ENCODE data around the gene PRR12. TPM values are rescaled to one million over a fixed set of nuclear protein-coding genes. Genes with fewer than 3 reads are reported as not detected.

Gene PRR12
- total and polyA plus RNA-seq, 8 donors = 21.4 to 33.7 (median 26.6) TPM

DNA sequence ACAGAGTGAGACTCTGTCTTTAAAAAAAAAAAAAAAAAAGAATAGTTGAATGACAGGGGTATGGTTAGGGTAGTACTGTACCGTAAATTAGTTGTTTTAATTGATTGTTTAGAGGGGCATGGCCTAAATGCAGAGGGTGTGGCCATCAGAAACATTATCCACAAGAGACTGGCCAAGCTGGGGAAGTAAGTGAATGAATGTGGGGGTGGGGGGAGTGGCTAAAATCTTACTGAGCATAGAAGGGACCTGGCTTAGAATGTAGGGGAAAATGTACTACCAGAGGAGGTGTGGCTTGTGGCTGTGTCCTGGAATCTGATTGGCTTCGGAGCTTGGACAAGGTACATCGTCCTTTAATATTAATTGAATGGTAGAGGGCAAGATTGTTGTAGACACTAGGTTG is 78.5 kb downstream of the PRR12 start:
- peaks cover 6 to 27% of the 10 kb centered on the region in 2 donors for H3K4me1 ChIP-seq
- no peak overlapping the region for H3K4me3 ChIP-seq
- TF ChIP-seq CTCF (IDR thresholded peaks at IDR 0.05) = no peak
- peaks cover 0 to 10% of the 10 kb centered on the region in 2 donors for H3K36me3 ChIP-seq
- H3K27me3 ChIP-seq = no peaks in the 10 kb centered on the region
- DNase-seq (no peak), ATAC-seq (no peak)
- no peaks in the 10 kb centered on the region for H3K9me3 ChIP-seq
- no peak overlapping the region for H3K27ac ChIP-seq
- intact Hi-C loops (cut with DNase I) = no loop called here

DNA sequence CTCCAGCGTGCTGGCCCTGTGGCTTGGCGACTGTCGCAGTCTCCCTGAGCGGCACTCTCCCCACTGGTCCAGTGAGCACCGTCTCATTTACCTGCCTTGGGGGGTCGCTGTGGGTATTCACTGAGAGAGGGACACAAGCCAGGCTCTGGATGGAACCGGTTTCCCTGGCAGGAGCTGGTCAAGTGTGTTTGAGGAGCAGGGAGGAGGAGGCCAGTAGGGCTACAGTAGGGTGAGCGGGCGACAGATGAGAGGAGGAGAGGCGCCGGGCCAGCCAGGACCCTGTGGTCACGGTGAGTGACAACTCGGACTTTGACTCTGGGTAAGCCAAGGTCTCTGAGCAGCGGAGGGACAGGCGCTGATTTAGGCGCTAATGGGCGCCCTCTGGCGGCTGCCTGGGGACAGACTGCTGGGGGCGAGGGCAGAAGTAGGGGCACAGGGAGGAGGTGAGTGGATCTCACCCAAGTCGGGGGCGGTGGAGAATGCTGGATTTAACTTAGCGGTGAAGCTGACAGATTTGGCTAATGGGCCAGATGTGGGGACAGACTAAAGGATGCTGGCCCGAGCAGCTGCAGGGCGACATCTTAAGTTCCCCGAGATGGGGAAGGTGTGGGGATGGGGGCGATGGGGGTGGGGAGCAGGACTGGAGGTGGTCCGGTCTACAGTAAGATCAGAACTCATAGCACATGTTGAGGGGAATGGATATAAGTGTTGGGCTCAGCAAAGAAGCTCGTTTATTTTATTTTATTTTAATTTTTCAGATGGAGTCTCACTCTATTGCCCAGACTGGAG is 81.3 kb downstream of the PRR12 start:
- H3K27me3 ChIP-seq = no peaks in the 10 kb centered on the region
- H3K36me3 ChIP-seq = peaks cover 0 to 10% of the 10 kb centered on the region in 2 donors
- peak; percentile 88 to 90 for TF ChIP-seq CTCF (IDR thresholded peaks at IDR 0.05)
- H3K4me1 ChIP-seq = peaks cover 6 to 18% of the 10 kb centered on the region in 2 donors
- intact Hi-C loops (cut with DNase I) = no loop called here
- H3K27ac ChIP-seq = peak overlapping the region in 1 of 2 donors; percentile 51
- ATAC-seq (peak; percentile 16), DNase-seq (peak in 3 of 4 donors; percentile 72 to 96 (median 80))
- H3K4me3 ChIP-seq = no peak overlapping the region
- H3K9me3 ChIP-seq = no peaks in the 10 kb centered on the region

Other genes with a start within 250 kb of the PRR12 start
- gene TEAD2, start 228.8 kb upstream of the PRR12 start, total RNA-seq = 10 to 100 TPM; 36.3 to 50.5 TPM
- 100 to 1,000 TPM; 108 to 136 (median 123) TPM for gene TEAD2, start 228.8 kb upstream of the PRR12 start, polyA plus RNA-seq (ENCODE audit: insufficient read length in 6 of 6)
- gene DKKL1, start 227.3 kb upstream of the PRR12 start, total RNA-seq = 1 to 10 TPM in 1 of 2 donors, not detected in 1; 1.0 TPM
- 1 to 10 TPM; 3.4 to 5.5 (median 4.6) TPM for gene DKKL1, start 227.3 kb upstream of the PRR12 start, polyA plus RNA-seq (ENCODE audit: insufficient read length in 6 of 6)
- gene KASH5, start 202.9 kb upstream of the PRR12 start, total RNA-seq = 1 to 10 TPM in 1 of 2 donors, under 1 TPM in 1; 0.84 to 3.6 TPM
- gene KASH5, start 202.9 kb upstream of the PRR12 start, polyA plus RNA-seq (ENCODE audit: insufficient read length in 6 of 6) = not detected
- not detected for gene PTH2, start 167.7 kb upstream of the PRR12 start, total RNA-seq
- gene PTH2, start 167.7 kb upstream of the PRR12 start, polyA plus RNA-seq (ENCODE audit: insufficient read length in 6 of 6) = not detected
- gene GFY, start 165.8 kb upstream of the PRR12 start, total RNA-seq = not detected
- not detected for gene GFY, start 165.8 kb upstream of the PRR12 start, polyA plus RNA-seq (ENCODE audit: insufficient read length in 6 of 6)
- gene SLC17A7, start 149.7 kb upstream of the PRR12 start, total RNA-seq = under 1 TPM; 0.29 to 0.34 TPM
- under 1 TPM; 0.21 to 0.70 (median 0.36) TPM for gene SLC17A7, start 149.7 kb upstream of the PRR12 start, polyA plus RNA-seq (ENCODE audit: insufficient read length in 6 of 6)
- 10 to 100 TPM; 54.4 to 78.5 TPM for gene PIH1D1, start 139.4 kb upstream of the PRR12 start, total RNA-seq
- 10 to 100 TPM; 73.6 to 93.2 (median 79.6) TPM for gene PIH1D1, start 139.4 kb upstream of the PRR12 start, polyA plus RNA-seq (ENCODE audit: insufficient read length in 6 of 6)
- 10 to 100 TPM; 29.3 to 54.2 TPM for gene ALDH16A1, start 138.0 kb upstream of the PRR12 start, total RNA-seq
- gene ALDH16A1, start 138.0 kb upstream of the PRR12 start, polyA plus RNA-seq (ENCODE audit: insufficient read length in 6 of 6) = 10 to 100 TPM; 12.6 to 18.3 (median 16.5) TPM
- 10 to 100 TPM in 1 of 2 donors, 1 to 10 TPM in 1; 6.8 to 10.1 TPM for gene FLT3LG, start 117.0 kb upstream of the PRR12 start, total RNA-seq
- gene FLT3LG, start 117.0 kb upstream of the PRR12 start, polyA plus RNA-seq (ENCODE audit: insufficient read length in 6 of 6) = 1 to 10 TPM; 6.7 to 9.7 (median 7.4) TPM
- 1,000 to 10,000 TPM; 1,924 to 2,053 TPM for gene RPL13A, start 103.6 kb upstream of the PRR12 start, total RNA-seq
- 1,000 to 10,000 TPM; 3,217 to 4,076 (median 3,655) TPM for gene RPL13A, start 103.6 kb upstream of the PRR12 start, polyA plus RNA-seq (ENCODE audit: insufficient read length in 6 of 6)
- gene RPS11, start 94.7 kb upstream of the PRR12 start, total RNA-seq = 1,000 to 10,000 TPM; 1,463 to 1,657 TPM
- gene RPS11, start 94.7 kb upstream of the PRR12 start, polyA plus RNA-seq (ENCODE audit: insufficient read length in 6 of 6) = 1,000 to 10,000 TPM; 3,128 to 3,903 (median 3,649) TPM
- gene FCGRT, start 78.5 kb upstream of the PRR12 start, total RNA-seq = 100 to 1,000 TPM; 283 to 288 TPM
- 100 to 1,000 TPM; 287 to 382 (median 307) TPM for gene FCGRT, start 78.5 kb upstream of the PRR12 start, polyA plus RNA-seq (ENCODE audit: insufficient read length in 6 of 6)
- 10 to 100 TPM; 55.4 to 65.3 TPM for gene RCN3, start 63.2 kb upstream of the PRR12 start, total RNA-seq
- gene RCN3, start 63.2 kb upstream of the PRR12 start, polyA plus RNA-seq (ENCODE audit: insufficient read length in 6 of 6) = 10 to 100 TPM; 17.1 to 42.5 (median 22.4) TPM
- 10 to 100 TPM; 40.8 to 45.0 TPM for gene NOSIP, start 10.6 kb upstream of the PRR12 start, total RNA-seq
- gene NOSIP, start 10.6 kb upstream of the PRR12 start, polyA plus RNA-seq (ENCODE audit: insufficient read length in 6 of 6) = 10 to 100 TPM; 56.6 to 67.9 (median 63.6) TPM
- gene PRRG2, start 9.9 kb upstream of the PRR12 start, total RNA-seq = 10 to 100 TPM in 1 of 2 donors, 1 to 10 TPM in 1; 7.6 to 13.6 TPM
- 1 to 10 TPM; 3.8 to 6.8 (median 5.1) TPM for gene PRRG2, start 9.9 kb upstream of the PRR12 start, polyA plus RNA-seq (ENCODE audit: insufficient read length in 6 of 6)
- gene RRAS, start 49.0 kb downstream of the PRR12 start, total RNA-seq = 100 to 1,000 TPM in 1 of 2 donors, 10 to 100 TPM in 1; 76.0 to 131 TPM
- gene RRAS, start 49.0 kb downstream of the PRR12 start, polyA plus RNA-seq (ENCODE audit: insufficient read length in 6 of 6) = 10 to 100 TPM; 21.4 to 34.0 (median 27.7) TPM
- 10 to 100 TPM; 61.5 to 63.8 TPM for gene SCAF1, start 51.0 kb downstream of the PRR12 start, total RNA-seq
- 10 to 100 TPM; 24.7 to 36.6 (median 33.1) TPM for gene SCAF1, start 51.0 kb downstream of the PRR12 start, polyA plus RNA-seq (ENCODE audit: insufficient read length in 6 of 6)
- 10 to 100 TPM; 81.2 to 93.6 TPM for gene IRF3, start 74.7 kb downstream of the PRR12 start, total RNA-seq
- 10 to 100 TPM; 60.2 to 79.1 (median 70.4) TPM for gene IRF3, start 74.7 kb downstream of the PRR12 start, polyA plus RNA-seq (ENCODE audit: insufficient read length in 6 of 6)
- gene BCL2L12, start 74.8 kb downstream of the PRR12 start, total RNA-seq = 10 to 100 TPM; 20.6 to 22.2 TPM
- 10 to 100 TPM; 21.4 to 30.1 (median 28.2) TPM for gene BCL2L12, start 74.8 kb downstream of the PRR12 start, polyA plus RNA-seq (ENCODE audit: insufficient read length in 6 of 6)
- gene PRMT1, start 86.1 kb downstream of the PRR12 start, total RNA-seq = 100 to 1,000 TPM in 1 of 2 donors, 10 to 100 TPM in 1; 79.3 to 137 TPM
- gene PRMT1, start 86.1 kb downstream of the PRR12 start, polyA plus RNA-seq (ENCODE audit: insufficient read length in 6 of 6) = 100 to 1,000 TPM; 208 to 258 (median 224) TPM
- 1 to 10 TPM in 1 of 2 donors, under 1 TPM in 1; 0.93 to 2.0 TPM for gene ADM5, start 98.4 kb downstream of the PRR12 start, total RNA-seq
- gene ADM5, start 98.4 kb downstream of the PRR12 start, polyA plus RNA-seq (ENCODE audit: insufficient read length in 6 of 6) = 1 to 10 TPM; 1.2 to 2.6 (median 1.9) TPM
- gene CPT1C, start 99.9 kb downstream of the PRR12 start, total RNA-seq = 10 to 100 TPM in 1 of 2 donors, 1 to 10 TPM in 1; 6.2 to 11.3 TPM
- gene CPT1C, start 99.9 kb downstream of the PRR12 start, polyA plus RNA-seq (ENCODE audit: insufficient read length in 6 of 6) = 10 to 100 TPM; 23.2 to 37.3 (median 29.3) TPM
- under 1 TPM in 1 of 2 donors, not detected in 1; 0.39 TPM for gene TSKS, start 172.1 kb downstream of the PRR12 start, total RNA-seq
- under 1 TPM; 0.17 to 0.45 (median 0.21) TPM for gene TSKS, start 172.1 kb downstream of the PRR12 start, polyA plus RNA-seq (ENCODE audit: insufficient read length in 6 of 6)
- gene AP2A1, start 175.8 kb downstream of the PRR12 start, total RNA-seq = 10 to 100 TPM; 84.9 to 87.6 TPM
- gene AP2A1, start 175.8 kb downstream of the PRR12 start, polyA plus RNA-seq (ENCODE audit: insufficient read length in 6 of 6) = 10 to 100 TPM; 52.9 to 83.1 (median 61.8) TPM
- gene FUZ, start 222.1 kb downstream of the PRR12 start, total RNA-seq = 10 to 100 TPM; 15.3 to 19.5 TPM
- gene FUZ, start 222.1 kb downstream of the PRR12 start, polyA plus RNA-seq (ENCODE audit: insufficient read length in 6 of 6) = 10 to 100 TPM; 23.2 to 31.7 (median 26.6) TPM
- gene MED25, start 227.1 kb downstream of the PRR12 start, total RNA-seq = 10 to 100 TPM; 52.1 to 57.1 TPM
- gene MED25, start 227.1 kb downstream of the PRR12 start, polyA plus RNA-seq (ENCODE audit: insufficient read length in 6 of 6) = 10 to 100 TPM; 55.1 to 67.4 (median 58.2) TPM

All from left lung (tissue), 10 donors.